GM10248 (cell line): ENCODE measurements around the gene UQCR11.

Experiments used
- CTCF ChIA-PET: fragments of 300-600 bp; sonication (Branson Sonifier 250); formaldehyde crosslinking; extraction: SDS; loops from one replicate; lab custom pipeline; 2021; ENCODE audit warnings: antibody characterized with exemption; lab: Yijun Ruan, JAX
- POLR2A ChIA-PET: fragments of 350-650 bp; sonication (Branson Sonifier 250); formaldehyde crosslinking; extraction: SDS; loops from one replicate; lab custom pipeline; 2020; ENCODE audit warnings: antibody characterized with exemption; lab: Yijun Ruan, JAX
- DNase-seq: peaks from one replicate; pipeline ENCODE4 v3.0.0; 2012; ENCODE audit errors: extremely low spot score
- CTCF ChIP-seq: IDR thresholded peaks from 2 replicates; pipeline ENCODE4 v1.5.1; 2012; ENCODE audit warnings: mild to moderate bottlenecking, low read depth; ENCODE audit errors: extremely low read depth, missing control alignments, control extremely low read depth

Gene UQCR11

DNA sequence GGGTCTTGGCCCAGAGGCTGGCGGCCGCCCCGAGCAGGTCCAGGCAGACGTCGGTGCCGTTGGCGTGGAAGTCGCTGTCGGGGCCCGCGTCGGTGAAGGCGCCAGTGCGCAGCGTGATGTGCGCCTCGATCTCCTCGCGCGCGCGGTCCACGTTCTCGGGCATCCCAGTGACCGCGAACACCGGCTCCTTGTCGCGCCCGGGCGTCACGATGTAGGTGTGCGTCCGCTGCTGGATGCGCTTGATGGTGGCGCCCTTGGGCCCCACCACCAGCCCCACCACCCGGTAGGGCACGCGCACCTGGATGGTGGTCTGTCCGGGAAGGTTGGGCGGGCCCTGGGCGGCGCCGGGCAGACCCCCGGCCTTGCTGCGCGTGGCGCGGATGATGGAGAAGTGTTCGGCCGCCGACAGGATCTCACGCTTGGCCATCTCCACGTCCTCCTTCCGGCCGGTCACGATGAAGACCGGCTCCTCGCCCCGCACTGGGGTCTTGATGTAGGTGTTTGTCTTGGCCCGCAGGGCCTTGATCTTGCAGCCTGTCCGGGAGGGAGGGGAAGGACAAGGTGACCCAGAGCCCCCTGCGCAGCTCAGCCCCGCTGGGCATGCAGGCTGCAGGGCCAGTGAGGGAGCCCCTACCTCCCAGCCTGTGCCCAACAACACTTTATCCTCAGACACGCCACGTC, 48.7 kb downstream of the UQCR11 start:
- no peak for TF ChIP-seq CTCF
- ChIA-PET CTCF (interaction anchor here (0.8 kb wide), 1 partner anchor 10 kb away, joined by 3 read pairs; no protein-coding TSS in a partner anchor), POLR2A (no interaction called here)

GRCh38 chr19:1555487-1556389, 49.5 kb downstream of the UQCR11 start:
- ChIA-PET CTCF (no interaction called here), POLR2A (no interaction called here)
- TF ChIP-seq CTCF: no peak
- DNase-seq: no peak

More for the DNA sequence above, 48.7 kb downstream of the UQCR11 start:
- no peak for DNase-seq

DNA sequence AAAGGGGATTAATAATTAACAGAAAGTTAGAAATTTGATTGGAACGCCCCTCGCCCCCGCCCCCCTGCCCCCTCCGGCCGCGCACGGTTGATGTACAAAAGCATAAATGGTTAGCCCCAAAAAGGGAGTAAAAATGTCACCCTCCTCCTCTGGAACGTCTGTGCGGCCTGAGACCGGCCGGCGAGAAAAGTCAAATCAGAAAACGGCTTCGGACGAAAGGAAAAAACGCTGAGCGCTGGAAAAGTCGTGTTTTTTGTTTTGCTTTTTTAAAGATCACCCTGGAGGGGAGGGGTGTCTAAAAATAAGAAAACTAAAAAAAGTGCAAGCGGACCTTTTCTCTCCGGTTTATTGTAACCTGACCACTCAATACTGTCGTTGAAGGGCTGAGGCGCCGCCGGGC, 50.3 kb downstream of the UQCR11 start:
- no peak for DNase-seq
- POLR2A ChIA-PET: no interaction called here
- CTCF ChIA-PET: interaction anchor here (1.5 kb wide), 1 partner anchor 9 kb away, joined by 3 read pairs; no protein-coding TSS in a partner anchor
- no peak for TF ChIP-seq CTCF

DNA sequence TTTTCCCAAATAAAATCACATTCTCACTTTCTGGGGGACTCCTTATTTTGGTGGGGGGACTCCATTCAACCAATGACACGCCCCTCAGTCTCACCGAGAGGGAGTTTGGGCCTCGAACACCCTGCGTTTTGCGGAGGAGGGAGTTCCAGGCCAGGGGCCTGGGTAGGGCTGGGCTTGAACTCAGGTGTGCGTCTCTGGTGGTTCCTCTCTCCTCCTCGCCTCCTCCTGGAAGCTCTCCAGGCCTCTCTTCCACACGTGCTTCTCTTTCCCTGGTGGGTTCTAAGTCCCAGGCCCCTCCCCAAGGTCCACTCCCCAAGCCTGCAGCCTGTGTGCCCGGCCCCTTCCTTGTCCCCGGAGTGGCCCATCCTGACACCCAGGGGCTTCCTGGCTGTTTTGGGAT, 51.8 kb downstream of the UQCR11 start:
- ChIA-PET CTCF (interaction anchor here (1.5 kb wide), 1 partner anchor 11 kb away, joined by 3 read pairs; no protein-coding TSS in a partner anchor), POLR2A (no interaction called here)
- TF ChIP-seq CTCF: no peak
- no peak for DNase-seq

DNA sequence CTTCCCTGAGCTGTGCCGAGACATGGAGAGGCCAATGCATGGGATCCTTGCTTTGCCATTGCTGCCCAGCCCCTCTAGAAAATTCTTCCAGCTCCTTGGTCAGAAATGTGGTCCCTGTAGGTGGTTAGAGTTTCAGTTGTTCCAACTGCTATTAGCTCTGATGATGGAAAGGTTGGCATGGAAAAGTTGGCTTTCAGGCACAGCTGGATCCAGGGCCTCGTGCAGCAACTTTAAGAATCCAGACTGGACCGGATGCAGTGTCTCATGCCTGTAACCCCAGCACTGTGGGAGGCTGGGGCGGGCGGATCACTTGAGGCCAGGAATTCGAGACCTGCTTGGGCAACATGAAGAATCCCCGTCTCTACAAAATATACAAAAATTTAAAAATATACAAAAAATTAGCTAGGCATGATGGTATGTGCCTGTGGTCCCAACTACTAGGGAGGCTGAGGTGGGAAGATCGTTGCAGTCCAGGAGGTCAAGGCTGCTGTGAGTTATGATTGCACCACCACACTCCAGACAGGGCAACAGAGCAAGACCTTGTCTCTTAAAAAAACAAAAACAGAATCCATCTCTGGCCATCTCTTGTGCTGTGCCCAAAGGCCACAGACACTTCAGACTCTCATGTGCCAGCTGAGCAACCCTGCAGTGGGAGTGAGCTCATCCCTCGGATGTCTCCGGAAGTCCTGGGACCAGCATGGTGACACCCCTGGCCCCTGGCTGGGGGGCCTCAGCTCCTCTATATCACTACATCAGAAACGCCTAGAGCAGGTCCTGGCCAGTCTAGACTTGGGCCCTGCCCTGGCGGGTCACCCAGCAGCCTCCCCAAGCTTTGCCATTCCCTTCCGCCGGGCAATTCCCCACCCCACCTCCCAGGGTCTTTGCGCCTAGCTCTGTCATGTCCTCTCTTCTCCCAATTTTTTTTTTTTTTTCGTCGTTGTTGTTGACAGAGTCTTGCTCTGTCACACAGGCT, 53.9 kb downstream of the UQCR11 start:
- no peak for TF ChIP-seq CTCF
- no peak for DNase-seq
- ChIA-PET CTCF (interaction anchor here (1.0 kb wide), 1 partner anchor 215 kb away, joined by 3 read pairs; no protein-coding TSS in a partner anchor), POLR2A (no interaction called here)
